MCF 10A (cell line): ENCODE results near the gene SUN5. TPM values are rescaled to one million over a fixed set of nuclear protein-coding genes. Genes with fewer than 3 reads are reported as not detected.

ENCODE experiments used
- BruUV-seq: library from RNA; stranded (reverse); fragments of 400-500 nt; replicated peaks from 2 replicates; lab custom pipeline; 2021; lab: Mats Ljungman, UMichigan
- CTCF ChIA-PET: fragments of 300-600 bp; sonication (Branson Sonifier 250); formaldehyde crosslinking; extraction: SDS; loops from one replicate; lab custom pipeline; 2021; ENCODE audit warnings: antibody characterized with exemption, inconsistent platforms; lab: Yijun Ruan, JAX
- POLR2A ChIA-PET: fragments of 300-600, 350-650 bp; sonication (Branson Sonifier 250); formaldehyde crosslinking; extraction: SDS; loops from one replicate; lab custom pipeline; 2020; ENCODE audit warnings: antibody characterized with exemption, inconsistent platforms; lab: Yijun Ruan, JAX
- DNase-seq: peaks from one replicate; pipeline ENCODE4 v3.0.0-alpha.2; 2018; ENCODE audit not compliant: unreplicated experiment
- H3K27ac Mint-ChIP-seq: one replicate; pipeline ENCODE4 v1.8.0; 2022; ENCODE audit warnings: mild to moderate bottlenecking, low read depth, mixed read lengths; ENCODE audit not compliant: unreplicated experiment
- H3K27me3 Mint-ChIP-seq: one replicate; pipeline ENCODE4 v1.8.0; 2022; ENCODE audit warnings: mixed read lengths; ENCODE audit not compliant: insufficient read depth, unreplicated experiment
- H3K36me3 Mint-ChIP-seq: one replicate; pipeline ENCODE4 v1.8.0; 2022; ENCODE audit warnings: mild to moderate bottlenecking, moderate library complexity, mixed read lengths; ENCODE audit not compliant: insufficient read depth, unreplicated experiment
- H3K4me1 Mint-ChIP-seq: one replicate; pipeline ENCODE4 v1.8.0; 2022; ENCODE audit warnings: mixed read lengths; ENCODE audit not compliant: insufficient read depth, unreplicated experiment
- H3K4me3 Mint-ChIP-seq: one replicate; pipeline ENCODE4 v1.8.0; 2022; ENCODE audit warnings: mild to moderate bottlenecking, moderate library complexity, mixed read lengths; ENCODE audit not compliant: unreplicated experiment
- H3K9me3 Mint-ChIP-seq: one replicate; pipeline ENCODE4 v1.8.0; 2022; ENCODE audit warnings: mixed read lengths; ENCODE audit not compliant: unreplicated experiment
- CTCF ChIP-seq: fragments of 200-600 bp; IDR thresholded peaks from one replicate; pipeline ENCODE4 v1.8.0; 2022; ENCODE audit warnings: antibody characterized with exemption, mild to moderate bottlenecking; ENCODE audit not compliant: unreplicated experiment
- intact Hi-C: fragments of 100-400 bp; cut with micrococcal nuclease; formaldehyde crosslinking; loops from 2 replicates; pipeline ENCODE4 v1.14.1; 2022
- total RNA-seq: library from RNA; stranded (reverse); gene quantifications from 2 replicates; pipeline ENCODE4 v1.2.3, GENCODE V29; 2022

SUN5 gene
- total RNA-seq, 1 experiment from 2014 or later: not detected

DNA sequence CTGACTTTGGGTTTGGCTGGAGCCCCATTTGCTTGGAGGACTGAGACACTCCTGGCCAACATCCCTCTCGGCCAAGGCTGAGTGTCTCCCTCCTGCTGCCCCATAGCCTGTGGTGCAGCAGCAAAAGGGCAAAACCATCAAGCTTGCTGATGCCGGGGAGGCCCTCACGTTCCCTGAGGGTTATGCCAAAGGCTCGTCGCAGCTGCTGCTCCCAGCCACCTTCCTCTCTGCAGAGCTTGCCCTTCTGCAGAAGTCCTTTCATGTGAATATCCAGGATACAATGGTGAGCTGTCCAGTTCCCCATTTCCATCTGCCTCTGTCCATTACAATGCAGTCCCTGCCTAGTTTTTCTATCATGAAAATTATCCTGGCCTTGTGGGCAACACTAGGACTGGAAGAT lies 33.2 kb upstream of the SUN5 start:
- Mint-ChIP-seq H3K36me3 (no peaks in the 10 kb centered on the region), H3K27me3 (peaks cover 55% of the 10 kb centered on the region), H3K4me3 (no peak overlapping the region), H3K27ac (no peak overlapping the region), H3K9me3 (no peaks in the 10 kb centered on the region), H3K4me1 (no peaks in the 10 kb centered on the region)
- POLR2A ChIA-PET: no interaction called here
- CTCF ChIA-PET: no interaction called here
- intact Hi-C loops: no loop called here
- no peak for DNase-seq
- no peak for TF ChIP-seq CTCF
- BruUV-seq: no TSS peak

DNA sequence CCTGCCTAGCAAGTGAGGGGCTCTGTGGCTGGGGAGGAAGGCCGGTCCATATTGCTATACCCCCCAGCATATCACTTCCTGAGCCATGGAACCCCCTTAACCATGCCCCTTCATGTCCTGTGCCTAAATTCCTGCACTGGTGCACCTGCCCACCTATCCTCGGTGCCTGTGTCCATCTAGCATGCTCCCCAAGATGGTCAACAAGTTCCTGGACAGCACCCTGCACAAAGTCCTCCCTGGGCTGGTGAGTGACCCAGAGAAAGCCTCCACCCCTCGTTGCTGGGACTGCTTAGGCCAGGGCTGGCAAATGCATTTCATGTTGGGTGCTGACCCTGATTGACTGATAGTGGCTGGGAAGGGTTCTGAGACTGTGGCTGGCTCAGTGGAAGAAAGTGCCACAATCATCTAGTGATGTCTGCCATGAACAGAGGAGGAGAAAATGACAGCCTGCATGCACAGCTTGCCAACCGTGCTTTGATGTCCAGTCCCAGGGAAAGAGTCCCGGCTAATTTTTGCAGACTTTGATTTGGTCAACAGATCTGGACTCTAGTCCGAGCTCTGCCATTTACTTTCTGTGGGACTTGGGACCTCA lies 30.8 kb upstream of the SUN5 start:
- TF ChIP-seq CTCF: no peak
- peaks cover 41% of the 10 kb centered on the region for H3K27me3 Mint-ChIP-seq
- POLR2A ChIA-PET: interaction anchor here (1.0 kb wide), 1 partner anchor 10 kb away, joined by 3 read pairs; no protein-coding TSS in a partner anchor
- no peaks in the 10 kb centered on the region for H3K4me1 Mint-ChIP-seq
- H3K9me3 Mint-ChIP-seq: no peaks in the 10 kb centered on the region
- no peak overlapping the region for H3K27ac Mint-ChIP-seq
- no peaks in the 10 kb centered on the region for H3K36me3 Mint-ChIP-seq
- intact Hi-C loops: no loop called here
- no TSS peak for BruUV-seq
- H3K4me3 Mint-ChIP-seq: no peak overlapping the region
- CTCF ChIA-PET: no interaction called here
- DNase-seq: no peak

- intact Hi-C loops: no loop called here
- Mint-ChIP-seq H3K27me3 (peaks cover 34% of the 10 kb centered on the region), H3K4me3 (no peak overlapping the region), H3K9me3 (no peaks in the 10 kb centered on the region), H3K4me1 (no peaks in the 10 kb centered on the region), H3K27ac (no peak overlapping the region), H3K36me3 (no peaks in the 10 kb centered on the region)
- ChIA-PET POLR2A (interaction anchor here (1.0 kb wide), 1 partner anchor 10 kb away, joined by 3 read pairs; no protein-coding TSS in a partner anchor), CTCF (no interaction called here)
- TF ChIP-seq CTCF: no peak
- no peak for DNase-seq
- no TSS peak for BruUV-seq
Observed at GRCh38 chr20:33034115-33034514, 29.9 kb upstream of the SUN5 start.

DNA sequence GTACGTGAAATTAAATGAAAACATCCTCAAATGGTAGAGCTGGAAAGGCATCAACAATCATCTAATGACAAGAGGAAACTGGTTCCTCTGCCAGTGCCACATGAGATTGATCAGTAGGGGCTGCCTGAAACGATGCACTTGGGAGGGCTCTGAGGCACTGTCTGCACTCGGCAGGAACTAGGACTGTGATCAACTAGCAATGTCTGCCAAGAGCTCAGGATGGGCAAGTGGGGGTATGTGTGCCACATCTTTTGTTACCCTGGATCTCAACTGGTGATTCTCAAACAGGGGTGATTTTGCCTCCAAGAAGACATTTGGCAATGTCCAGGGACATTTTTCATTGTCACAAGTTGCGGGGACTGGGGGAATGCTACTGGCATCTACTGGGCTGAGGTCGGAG lies 29.1 kb upstream of the SUN5 start:
- H3K4me1 Mint-ChIP-seq: no peaks in the 10 kb centered on the region
- ChIA-PET POLR2A (no interaction called here), CTCF (no interaction called here)
- H3K9me3 Mint-ChIP-seq: no peaks in the 10 kb centered on the region
- peaks cover 27% of the 10 kb centered on the region for H3K27me3 Mint-ChIP-seq
- no peak for DNase-seq
- BruUV-seq: no TSS peak
- H3K36me3 Mint-ChIP-seq: no peaks in the 10 kb centered on the region
- intact Hi-C loops: no loop called here
- H3K4me3 Mint-ChIP-seq: no peak overlapping the region
- H3K27ac Mint-ChIP-seq: no peak overlapping the region
- no peak for TF ChIP-seq CTCF
